GM23338 (cell line): ENCODE measurements around the gene MFAP3L.

Experiments
- CREB1 ChIP-seq: fragments of 250-450 bp; sonication (Bioruptor Pico); IDR thresholded peaks from 2 replicates; pipeline ENCODE4 v1.5.0; 2020; ENCODE audit warnings: low read depth, mild to moderate bottlenecking, moderate library complexity
- CTCF ChIP-seq, 2 experiments: fragments of 200-600 bp in 1 of 2; sonication (generic) in 1 of 2; conservative IDR thresholded peaks; 2 replicates each; pipeline versions ENCODE4 v1.5.1 to v1.6.1; 2016 to 2017; ENCODE audit warnings: antibody characterized with exemption in 2 of 2, low read depth in 2 of 2, mild to moderate bottlenecking in 2 of 2, moderate library complexity in 1 of 2
- EZH2 ChIP-seq: fragments of 200-600 bp; sonication (generic); IDR thresholded peaks from one replicate; pipeline ENCODE4 v1.8.0; 2017; ENCODE audit warnings: antibody characterized with exemption, mild to moderate bottlenecking, low read depth; ENCODE audit not compliant: unreplicated experiment
- EZH2phosphoT487 ChIP-seq: fragments of 200-600 bp; sonication (generic); IDR thresholded peaks from one replicate; pipeline ENCODE4 v1.8.1; 2018; ENCODE audit warnings: antibody characterized with exemption; ENCODE audit not compliant: unreplicated experiment
- NANOG ChIP-seq: IDR thresholded peaks from 2 replicates; pipeline ENCODE4 v1.6.1; 2016; ENCODE audit warnings: antibody characterized with exemption, borderline replicate concordance
- POLR2AphosphoS5 ChIP-seq: IDR thresholded peaks from 2 replicates; pipeline ENCODE4 v1.6.1; 2016; ENCODE audit warnings: antibody characterized with exemption, low read depth
- ZNF462 ChIP-seq: fragments of 250-450 bp; sonication (Bioruptor Pico); IDR thresholded peaks from 2 replicates; pipeline ENCODE4 v1.5.0; 2020; ENCODE audit warnings: mild to moderate bottlenecking, moderate library complexity
- TF ChIP-seq, protein P1 (sequence below): IDR thresholded peaks from one replicate; pipeline ENCODE4 v1.6.1; 2018; ENCODE audit warnings: antibody characterized with exemption; ENCODE audit not compliant: unreplicated experiment

GRCh38 chr4:170030121-170030520, 3.9 kb upstream of the MFAP3L start:
- TF ChIP-seq CTCF (conservative IDR thresholded peaks at IDR 0.05; ENCODE audit: low read depth in 2 of 2), result no peak
- TF ChIP-seq EZH2, result no peak
- no peak for TF ChIP-seq EZH2phosphoT487
- no peak for TF ChIP-seq ZNF462 (CRISPR knock-in tag)
- TF ChIP-seq CREB1, result no peak
- TF ChIP-seq, protein P1, sequence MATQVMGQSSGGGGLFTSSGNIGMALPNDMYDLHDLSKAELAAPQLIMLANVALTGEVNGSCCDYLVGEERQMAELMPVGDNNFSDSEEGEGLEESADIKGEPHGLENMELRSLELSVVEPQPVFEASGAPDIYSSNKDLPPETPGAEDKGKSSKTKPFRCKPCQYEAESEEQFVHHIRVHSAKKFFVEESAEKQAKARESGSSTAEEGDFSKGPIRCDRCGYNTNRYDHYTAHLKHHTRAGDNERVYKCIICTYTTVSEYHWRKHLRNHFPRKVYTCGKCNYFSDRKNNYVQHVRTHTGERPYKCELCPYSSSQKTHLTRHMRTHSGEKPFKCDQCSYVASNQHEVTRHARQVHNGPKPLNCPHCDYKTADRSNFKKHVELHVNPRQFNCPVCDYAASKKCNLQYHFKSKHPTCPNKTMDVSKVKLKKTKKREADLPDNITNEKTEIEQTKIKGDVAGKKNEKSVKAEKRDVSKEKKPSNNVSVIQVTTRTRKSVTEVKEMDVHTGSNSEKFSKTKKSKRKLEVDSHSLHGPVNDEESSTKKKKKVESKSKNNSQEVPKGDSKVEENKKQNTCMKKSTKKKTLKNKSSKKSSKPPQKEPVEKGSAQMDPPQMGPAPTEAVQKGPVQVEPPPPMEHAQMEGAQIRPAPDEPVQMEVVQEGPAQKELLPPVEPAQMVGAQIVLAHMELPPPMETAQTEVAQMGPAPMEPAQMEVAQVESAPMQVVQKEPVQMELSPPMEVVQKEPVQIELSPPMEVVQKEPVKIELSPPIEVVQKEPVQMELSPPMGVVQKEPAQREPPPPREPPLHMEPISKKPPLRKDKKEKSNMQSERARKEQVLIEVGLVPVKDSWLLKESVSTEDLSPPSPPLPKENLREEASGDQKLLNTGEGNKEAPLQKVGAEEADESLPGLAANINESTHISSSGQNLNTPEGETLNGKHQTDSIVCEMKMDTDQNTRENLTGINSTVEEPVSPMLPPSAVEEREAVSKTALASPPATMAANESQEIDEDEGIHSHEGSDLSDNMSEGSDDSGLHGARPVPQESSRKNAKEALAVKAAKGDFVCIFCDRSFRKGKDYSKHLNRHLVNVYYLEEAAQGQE, result no peak
- no peak for TF ChIP-seq POLR2AphosphoS5
- TF ChIP-seq NANOG, result no peak
